ENCODE data around the gene ATP1A2.

ATP1A2 gene

GRCh38 chr1:160186246-160186645, 70.7 kb downstream of the ATP1A2 start:
- DNase-seq = no peak

DNA sequence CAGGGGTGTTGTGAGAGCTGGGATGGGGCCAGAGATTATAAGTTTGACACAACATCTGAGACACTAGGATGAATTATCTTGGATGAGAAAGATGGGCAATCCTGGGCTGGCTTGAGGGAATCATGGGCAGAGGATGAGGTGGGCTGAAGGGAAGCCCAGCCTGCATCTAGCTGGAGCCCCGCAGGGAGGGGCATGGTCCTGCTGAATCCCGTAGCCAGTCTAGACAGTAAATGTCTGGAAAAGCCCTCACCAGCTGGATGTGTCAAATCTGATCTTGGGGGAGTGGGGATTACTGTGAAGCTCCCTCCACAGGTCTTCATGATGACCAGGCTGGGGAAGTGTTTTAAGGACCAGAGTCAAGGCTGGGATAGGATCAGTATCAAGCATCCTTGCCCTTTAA, 71.2 kb downstream of the ATP1A2 start:
- no peak for DNase-seq

DNA sequence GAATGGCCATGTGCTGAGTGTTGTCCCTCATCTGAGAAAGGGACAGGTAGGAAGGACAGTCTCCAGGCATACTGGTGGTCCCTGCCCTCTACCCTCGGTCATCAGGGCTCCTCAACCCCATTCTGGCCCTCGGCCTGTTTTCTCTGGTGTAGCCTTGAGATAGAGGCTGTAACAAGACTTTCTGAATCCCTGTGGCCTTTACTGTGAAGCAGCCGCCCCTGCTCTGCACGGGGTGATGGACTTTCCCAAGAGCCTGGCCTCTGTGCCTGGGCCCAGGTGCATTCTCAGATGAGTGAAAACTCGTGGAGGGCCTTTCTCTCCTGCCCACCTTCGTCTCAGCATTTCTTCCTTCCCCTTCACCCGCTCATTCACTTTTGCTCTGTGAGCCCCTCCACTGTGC, 71.8 kb downstream of the ATP1A2 start:
- DNase-seq = no peak

GRCh38 chr1:160188341-160188740, 72.8 kb downstream of the ATP1A2 start:
- no peak for DNase-seq

DNA sequence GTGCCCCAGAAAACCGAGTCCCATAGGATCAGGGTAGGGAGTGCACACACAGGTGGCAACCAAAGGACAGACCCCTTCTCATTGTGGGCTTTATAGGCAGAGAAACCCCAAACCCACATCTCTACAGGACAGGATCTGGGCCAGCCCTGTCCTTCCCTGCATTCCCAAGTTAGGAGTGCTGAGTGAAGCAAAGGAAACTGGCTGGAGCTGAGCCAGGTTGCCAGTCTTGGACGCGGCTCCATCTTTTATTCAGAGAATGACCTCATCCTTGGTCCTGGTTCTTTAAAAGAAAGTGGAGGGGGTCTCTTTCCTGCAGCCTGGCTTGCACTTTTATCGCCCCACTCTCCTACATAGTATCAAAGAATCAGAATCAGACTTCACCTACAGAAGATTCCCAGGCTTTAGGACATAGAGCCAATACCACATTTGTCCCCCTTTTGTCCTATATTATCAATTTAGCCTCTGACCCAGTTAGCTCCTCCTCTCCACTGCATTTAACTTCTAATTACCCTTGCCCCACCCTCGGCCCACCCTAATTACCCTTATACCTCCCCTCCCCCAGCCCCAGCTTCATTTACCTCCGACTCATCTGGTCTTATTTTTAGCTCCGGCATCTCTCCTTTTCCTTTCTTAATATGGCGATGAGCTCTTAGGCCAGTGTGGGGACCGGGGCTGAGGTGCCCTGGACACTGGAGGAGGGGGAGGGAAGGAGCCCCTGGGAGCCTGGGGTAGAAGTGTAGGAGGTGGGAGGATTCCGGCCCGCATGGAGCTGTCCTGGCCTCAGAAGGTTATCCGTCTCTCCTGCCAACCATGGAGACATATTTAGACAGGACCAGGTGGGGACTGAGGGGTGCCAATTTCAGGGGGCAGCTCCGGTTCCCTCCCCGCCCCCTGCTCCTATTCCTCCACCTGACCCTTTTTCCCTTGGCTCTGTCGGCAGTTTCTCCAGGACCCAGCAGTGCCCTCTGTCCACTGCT, 74.4 kb downstream of the ATP1A2 start, which contains the start of gene CASQ1:
Gene CASQ1, plus strand, starts transcription at position 927 of the 977 bp plus-strand sequence. CDS start 177 bp downstream, outside the sequence.
- DNase-seq = no peak

DNA sequence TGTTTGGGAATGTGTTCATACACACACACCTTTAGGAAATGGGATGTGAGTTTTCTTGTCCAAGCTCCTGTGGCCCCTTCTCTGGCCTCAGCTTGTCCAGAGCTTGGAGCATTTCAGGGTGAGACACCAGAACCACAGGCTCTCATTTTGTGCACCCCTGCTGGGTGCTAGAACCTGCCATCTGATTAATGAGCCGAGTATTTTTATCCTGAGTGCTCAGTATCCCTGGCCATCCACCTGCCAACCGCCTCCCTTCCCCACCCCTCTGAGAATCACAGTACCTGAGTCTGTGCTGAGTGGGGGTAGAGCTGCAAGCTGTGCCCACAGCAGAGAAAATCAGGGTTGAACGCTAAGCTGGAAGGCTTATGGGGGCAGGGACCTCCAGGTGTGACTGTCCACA, 76.2 kb downstream of the ATP1A2 start:
- DNase-seq = no peak

GRCh38 chr1:160192234-160192633, 76.7 kb downstream of the ATP1A2 start:
- DNase-seq = no peak

Data from stimulated activated CD4-positive, alpha-beta T cell treated with anti-CD3 and anti-CD28 coated beads, Interleukin-12 subunit alpha, Interleukin-12 subunit beta, amount 100 ng/mL, for 4 hours (primary cell).